ENCODE measurements around the gene CUL5.

The CUL5 gene

GRCh38 chr11:108037636-108038035 is 28.9 kb downstream of the CUL5 start:
- Histone ChIP-seq H3K27ac (no peak overlapping the region), H3K36me3 (ENCODE audit: insufficient read depth) (no peaks in the 10 kb centered on the region), H3K79me2 (ENCODE audit: insufficient read depth, low read depth) (no peaks in the 10 kb centered on the region; the same call in 1 of the 2 replicates), H3K27me3 (ENCODE audit: insufficient read depth, low read depth) (no peaks in the 10 kb centered on the region), H2AFZ (ENCODE audit: low read depth) (no peak overlapping the region), H3K4me3 (IDR thresholded peaks at IDR 0.05; ENCODE audit: insufficient read depth, low read depth, low read length) (no peak overlapping the region), H3K4me1 (ENCODE audit: low read depth, poor library complexity, severe bottlenecking) (peaks cover 4% of the 10 kb centered on the region), H4K20me1 (ENCODE audit: insufficient read depth) (no peaks in the 10 kb centered on the region), H3K4me2 (no peak overlapping the region), H3K9ac (no peak overlapping the region)
- no peak for TF ChIP-seq CTCF (conservative IDR thresholded peaks at IDR 0.05; ENCODE audit: low read depth, low read length)

GRCh38 chr11:108048269-108048668 is 39.6 kb downstream of the CUL5 start:
- H3K79me2 ChIP-seq (ENCODE audit: insufficient read depth, low read depth), result no peaks in the 10 kb centered on the region
- H2AFZ ChIP-seq (ENCODE audit: low read depth), result no peak overlapping the region
- H3K9ac ChIP-seq, result no peak overlapping the region
- no peak for TF ChIP-seq CTCF (conservative IDR thresholded peaks at IDR 0.05; ENCODE audit: low read depth, low read length)
- no peaks in the 10 kb centered on the region for H4K20me1 ChIP-seq (ENCODE audit: insufficient read depth)
- H3K27me3 ChIP-seq (ENCODE audit: insufficient read depth, low read depth), result no peaks in the 10 kb centered on the region
- H3K27ac ChIP-seq, result no peak overlapping the region
- H3K4me1 ChIP-seq (ENCODE audit: low read depth, poor library complexity, severe bottlenecking), result no peaks in the 10 kb centered on the region
- H3K36me3 ChIP-seq (ENCODE audit: insufficient read depth), result no peaks in the 10 kb centered on the region
- H3K4me3 ChIP-seq (IDR thresholded peaks at IDR 0.05; ENCODE audit: insufficient read depth, low read depth, low read length), result no peak overlapping the region
- no peak overlapping the region for H3K4me2 ChIP-seq

GRCh38 chr11:108062336-108062735 is 53.6 kb downstream of the CUL5 start:
- H3K27me3 ChIP-seq (ENCODE audit: insufficient read depth, low read depth), result no peaks in the 10 kb centered on the region
- H3K4me3 ChIP-seq (IDR thresholded peaks at IDR 0.05; ENCODE audit: insufficient read depth, low read depth, low read length), result no peak overlapping the region
- no peaks in the 10 kb centered on the region for H3K79me2 ChIP-seq (ENCODE audit: insufficient read depth, low read depth)
- no peaks in the 10 kb centered on the region for H4K20me1 ChIP-seq (ENCODE audit: insufficient read depth)
- no peak overlapping the region for H3K4me2 ChIP-seq
- H3K36me3 ChIP-seq (ENCODE audit: insufficient read depth), result no peaks in the 10 kb centered on the region
- H3K9ac ChIP-seq, result no peak overlapping the region
- no peak overlapping the region for H3K27ac ChIP-seq
- H3K4me1 ChIP-seq (ENCODE audit: low read depth, poor library complexity, severe bottlenecking), result no peaks in the 10 kb centered on the region
- no peak for TF ChIP-seq CTCF (conservative IDR thresholded peaks at IDR 0.05; ENCODE audit: low read depth, low read length)
- no peak overlapping the region for H2AFZ ChIP-seq (ENCODE audit: low read depth)

- Histone ChIP-seq H3K4me1 (ENCODE audit: low read depth, poor library complexity, severe bottlenecking) (no peaks in the 10 kb centered on the region), H3K79me2 (ENCODE audit: insufficient read depth, low read depth) (no peaks in the 10 kb centered on the region), H3K4me2 (no peak overlapping the region), H3K27me3 (ENCODE audit: insufficient read depth, low read depth) (no peaks in the 10 kb centered on the region), H4K20me1 (ENCODE audit: insufficient read depth) (no peaks in the 10 kb centered on the region), H2AFZ (ENCODE audit: low read depth) (no peak overlapping the region), H3K9ac (no peak overlapping the region), H3K4me3 (IDR thresholded peaks at IDR 0.05; ENCODE audit: insufficient read depth, low read depth, low read length) (no peak overlapping the region), H3K27ac (no peak overlapping the region), H3K36me3 (ENCODE audit: insufficient read depth) (no peaks in the 10 kb centered on the region)
- TF ChIP-seq CTCF (conservative IDR thresholded peaks at IDR 0.05; ENCODE audit: low read depth, low read length), result no peak
Observed at GRCh38 chr11:108063410-108063809, 54.7 kb downstream of the CUL5 start.
